Sigmoid colon (tissue), 7 donors: Measurements from ENCODE around the gene CDKN1C. TPM values are rescaled to one million over a fixed set of nuclear protein-coding genes. Genes with fewer than 3 reads are reported as not detected.

ENCODE experiments used
- DNase-seq: peaks from one replicate; pipeline ENCODE4 v3.0.0-alpha.2; 2019
- H3K27ac ChIP-seq, 4 donors: fragments of 200-600 bp; sonication (generic); one replicate each; pipeline ENCODE4 v1.5.1; 2016 to 2019; ENCODE audit warnings: mild to moderate bottlenecking in 1 of 4
- H3K27me3 ChIP-seq, 3 donors: fragments of 200-600 bp; sonication (generic); one replicate each; pipeline ENCODE4 v1.5.1; 2019; ENCODE audit warnings: mild to moderate bottlenecking in 1 of 3
- H3K36me3 ChIP-seq, 4 donors: fragments of 200-600 bp; sonication (generic); one replicate each; pipeline ENCODE4 v1.5.1; 2016 to 2019
- H3K4me1 ChIP-seq, 4 donors: fragments of 200-600 bp; sonication (generic); one replicate each; pipeline ENCODE4 v1.5.1; 2017 to 2019
- H3K4me3 ChIP-seq, 4 donors: fragments of 200-600 bp; sonication (generic); one replicate each; pipeline ENCODE4 v1.5.1; 2017 to 2019; ENCODE audit warnings: mild to moderate bottlenecking in 2 of 4, moderate library complexity in 1 of 4
- H3K9me3 ChIP-seq, 4 donors: fragments of 200-600 bp in 3 of 4; sonication (generic) in 3 of 4; one replicate each; pipeline versions ENCODE4 v1.5.1 to v1.6.1; 2013 to 2019
- CTCF ChIP-seq, 4 experiments: fragments of 450-650 bp in 3 of 4; fragments of 200-600 bp in 1 of 4; IDR thresholded peaks; one replicate each; pipeline ENCODE4 v1.5.1; 2016 to 2019; ENCODE audit warnings: antibody characterized with exemption in 4 of 4, mild to moderate bottlenecking in 3 of 4, moderate library complexity in 2 of 4
- EP300 ChIP-seq, 4 donors: sonication (generic); formaldehyde crosslinking; IDR thresholded peaks; one replicate each; pipeline ENCODE4 v1.6.1; 2017; ENCODE audit warnings: antibody characterized with exemption in 4 of 4
- POLR2A ChIP-seq, 2 donors: fragments of 450-650 bp; IDR thresholded peaks; one replicate each; pipeline ENCODE4 v1.6.1; 2016; ENCODE audit warnings: antibody characterized with exemption in 2 of 2, mild to moderate bottlenecking in 2 of 2, moderate library complexity in 2 of 2
- POLR2AphosphoS5 ChIP-seq, 4 donors: sonication (generic); formaldehyde crosslinking; IDR thresholded peaks; one replicate each; pipeline ENCODE4 v1.6.1; 2017; ENCODE audit warnings: antibody characterized with exemption in 4 of 4
- WGBS, 2 donors: extraction: QIAGEN DNeasy Blood & Tissue Kit; methylation state at CpG; one replicate each; pipeline ENCODE4 v1.1.7; 2013; 5-methylcytosine and 5-hydroxymethylcytosine counted together
- intact Hi-C: fragments of 100-400 bp; cut with DNase I; formaldehyde crosslinking; loops from one replicate; pipeline ENCODE4 v1.15.1; 2023
- polyA plus RNA-seq, 3 donors: library from polyadenylated mRNA; stranded (reverse); fragments of 200-250 nt; gene quantifications; one replicate each; pipeline ENCODE4 v1.2.3, GENCODE V29; 2013
- total RNA-seq, 4 donors: library from RNA; depleted of rRNA; stranded (reverse); fragments of >200 nt; gene quantifications; one replicate each; pipeline ENCODE4 v1.1.0, GENCODE V29; 2016
- donor health status: healthy with polysubstance abuse.
- donor health status: Bipolar disorder and iron deficiency.
- donor health status: healthy.

The CDKN1C gene
- total and polyA plus RNA-seq, 7 donors: 5.3 to 54.3 (median 37.2) TPM

- 22 to 38% methylated on average over 16 of the region's 16 CpGs for WGBS, 2 donors
- peak overlapping the region in 1 of 4 donors; percentile 3 for H3K4me3 ChIP-seq
- H3K9me3 ChIP-seq: no peaks in the 10 kb centered on the region
- H3K27ac ChIP-seq: no peak overlapping the region
- TF ChIP-seq POLR2AphosphoS5 (IDR thresholded peaks at IDR 0.05) (no peak), POLR2A (IDR thresholded peaks at IDR 0.05) (no peak), CTCF (IDR thresholded peaks at IDR 0.05) (no peak), EP300 (IDR thresholded peaks at IDR 0.05) (no peak)
- H3K27me3 ChIP-seq: peaks cover 18 to 54% (median 31%) of the 10 kb centered on the region in 3 donors
- intact Hi-C loops: no loop called here
- no peak for DNase-seq
- no peaks in the 10 kb centered on the region for H3K36me3 ChIP-seq
- no peaks in the 10 kb centered on the region for H3K4me1 ChIP-seq
Observed at GRCh38 chr11:2868506-2869133, 17.0 kb downstream of the CDKN1C start.

GRCh38 chr11:2867722-2868505 is 17.7 kb downstream of the CDKN1C start:
- Histone ChIP-seq H3K4me1 (peaks cover 0 to 7% (median 2%) of the 10 kb centered on the region in 4 donors), H3K27ac (no peak overlapping the region), H3K36me3 (no peaks in the 10 kb centered on the region), H3K27me3 (peaks cover 22 to 60% (median 35%) of the 10 kb centered on the region in 3 donors), H3K9me3 (no peaks in the 10 kb centered on the region), H3K4me3 (peak overlapping the region in 1 of 4 donors; percentile 3)
- intact Hi-C loops: no loop called here
- TF ChIP-seq CTCF (IDR thresholded peaks at IDR 0.05) (no peak), EP300 (IDR thresholded peaks at IDR 0.05) (no peak), POLR2AphosphoS5 (IDR thresholded peaks at IDR 0.05) (no peak), POLR2A (IDR thresholded peaks at IDR 0.05) (no peak)
- DNase-seq: no peak
- 62 to 72% methylated on average over 25 of the region's 25 CpGs for WGBS, 2 donors

- WGBS, 2 donors: 93 to 94% methylated on average over 5 of the region's 5 CpGs
- peaks cover 0 to 15% (median 8%) of the 10 kb centered on the region in 4 donors for H3K4me1 ChIP-seq
Observed at GRCh38 chr11:2867142-2867541, 18.4 kb downstream of the CDKN1C start.

GRCh38 chr11:2865922-2866577 is 19.5 kb downstream of the CDKN1C start:
- no peak for DNase-seq
- Histone ChIP-seq H3K27me3 (peaks cover 30 to 68% (median 39%) of the 10 kb centered on the region in 3 donors), H3K4me1 (peaks cover 0 to 16% (median 9%) of the 10 kb centered on the region in 4 donors), H3K36me3 (no peaks in the 10 kb centered on the region), H3K4me3 (no peak overlapping the region), H3K27ac (no peak overlapping the region), H3K9me3 (no peaks in the 10 kb centered on the region)
- WGBS, 2 donors: 91 to 92% methylated on average over 11 of the region's 11 CpGs
- intact Hi-C loops: no loop called here
- no peak for TF ChIP-seq POLR2A (IDR thresholded peaks at IDR 0.05)
- no peak for TF ChIP-seq EP300 (IDR thresholded peaks at IDR 0.05)
- no peak for TF ChIP-seq CTCF (IDR thresholded peaks at IDR 0.05)
- no peak for TF ChIP-seq POLR2AphosphoS5 (IDR thresholded peaks at IDR 0.05)

More at GRCh38 chr11:2867142-2867541, 18.4 kb downstream of the CDKN1C start:
- intact Hi-C loops: no loop called here
- no peak for DNase-seq
- no peak overlapping the region for H3K27ac ChIP-seq
- H3K36me3 ChIP-seq: no peaks in the 10 kb centered on the region
- no peaks in the 10 kb centered on the region for H3K9me3 ChIP-seq
- H3K27me3 ChIP-seq: peaks cover 29 to 68% (median 42%) of the 10 kb centered on the region in 3 donors
- no peak for TF ChIP-seq POLR2AphosphoS5 (IDR thresholded peaks at IDR 0.05)
- TF ChIP-seq EP300 (IDR thresholded peaks at IDR 0.05): no peak
- no peak for TF ChIP-seq CTCF (IDR thresholded peaks at IDR 0.05)
- no peak for TF ChIP-seq POLR2A (IDR thresholded peaks at IDR 0.05)
- H3K4me3 ChIP-seq: no peak overlapping the region
